ENCODE results near the gene SKIDA1.

SKIDA1 gene

DNA sequence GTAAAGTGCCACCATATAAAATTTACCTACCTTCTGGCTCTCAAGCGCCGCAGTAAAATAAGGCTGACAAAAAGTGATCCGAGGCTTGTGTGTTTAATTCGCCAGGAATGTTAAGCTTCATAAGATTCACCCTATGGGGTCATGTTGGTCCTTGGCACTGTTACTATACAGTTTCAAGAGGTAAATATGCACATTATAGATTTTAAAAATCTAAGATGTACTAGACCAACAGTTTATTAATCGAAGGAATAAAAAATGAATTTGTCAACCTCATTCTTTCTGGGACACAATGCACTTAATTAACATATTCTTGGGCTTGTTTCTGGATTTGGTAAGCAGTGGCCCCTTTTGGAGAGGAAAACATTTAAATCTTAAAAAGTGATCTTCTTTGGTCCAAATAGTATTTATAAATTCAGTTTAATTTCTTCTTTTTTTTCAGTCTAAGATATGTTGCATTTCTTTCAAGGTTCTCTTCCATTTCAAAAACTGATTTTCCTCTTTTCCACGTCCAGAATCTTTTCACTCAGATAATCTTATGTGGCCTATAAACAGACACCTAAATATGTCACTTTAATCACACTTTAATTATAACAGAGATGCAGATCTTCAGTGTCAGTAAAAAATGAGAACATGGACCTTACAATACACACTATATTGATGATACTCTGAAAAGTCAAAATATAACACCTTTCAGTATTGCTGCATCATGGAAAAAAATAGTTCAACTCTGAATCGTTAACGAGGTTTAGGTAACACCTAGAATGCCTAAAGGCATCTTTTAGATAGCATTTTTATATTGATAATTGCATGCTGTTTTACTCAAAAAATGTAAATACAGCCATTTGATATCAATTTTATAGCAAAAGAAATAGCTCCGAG, 3.8 kb upstream of the SKIDA1 start:
- DNase-seq (ENCODE audit: low read depth in 2 of 2) = no peak

DNA sequence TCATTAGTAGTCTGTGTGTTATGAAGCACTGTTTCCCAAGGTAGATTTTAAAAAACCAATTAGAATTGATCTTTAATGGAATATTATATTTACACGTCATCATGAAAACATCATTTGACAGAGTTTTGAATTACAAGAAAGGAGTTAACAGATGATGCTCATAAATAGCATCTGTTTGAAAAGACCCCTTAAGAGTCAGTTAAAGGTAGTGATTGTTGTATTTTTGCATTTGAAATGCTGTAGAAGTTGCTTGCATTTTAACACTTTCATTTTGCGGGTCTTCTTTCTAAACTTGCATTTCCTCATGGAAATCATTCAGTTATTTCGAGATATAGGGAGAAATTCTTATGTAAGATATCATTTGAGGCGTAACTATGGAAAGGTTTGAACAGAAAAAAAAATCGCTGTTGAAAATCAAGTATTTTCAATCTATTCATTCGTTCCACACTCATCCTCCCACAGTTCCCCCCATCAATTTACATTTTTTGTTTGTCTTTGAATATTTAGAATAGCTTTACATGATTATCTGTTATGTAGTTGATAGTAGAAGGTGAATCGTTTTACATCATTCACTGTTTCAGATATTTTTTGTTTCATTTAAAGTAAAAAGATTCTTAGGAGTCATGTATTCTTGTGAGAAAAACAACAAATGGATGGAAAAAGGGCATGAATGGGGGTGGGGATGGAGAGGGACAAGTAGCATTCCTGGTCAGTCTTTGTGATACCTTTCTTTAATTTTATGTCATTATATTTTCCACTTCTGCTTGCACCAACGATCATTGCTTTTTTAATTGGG, 3.0 kb upstream of the SKIDA1 start:
- no peak for DNase-seq (ENCODE audit: low read depth in 2 of 2)

DNA sequence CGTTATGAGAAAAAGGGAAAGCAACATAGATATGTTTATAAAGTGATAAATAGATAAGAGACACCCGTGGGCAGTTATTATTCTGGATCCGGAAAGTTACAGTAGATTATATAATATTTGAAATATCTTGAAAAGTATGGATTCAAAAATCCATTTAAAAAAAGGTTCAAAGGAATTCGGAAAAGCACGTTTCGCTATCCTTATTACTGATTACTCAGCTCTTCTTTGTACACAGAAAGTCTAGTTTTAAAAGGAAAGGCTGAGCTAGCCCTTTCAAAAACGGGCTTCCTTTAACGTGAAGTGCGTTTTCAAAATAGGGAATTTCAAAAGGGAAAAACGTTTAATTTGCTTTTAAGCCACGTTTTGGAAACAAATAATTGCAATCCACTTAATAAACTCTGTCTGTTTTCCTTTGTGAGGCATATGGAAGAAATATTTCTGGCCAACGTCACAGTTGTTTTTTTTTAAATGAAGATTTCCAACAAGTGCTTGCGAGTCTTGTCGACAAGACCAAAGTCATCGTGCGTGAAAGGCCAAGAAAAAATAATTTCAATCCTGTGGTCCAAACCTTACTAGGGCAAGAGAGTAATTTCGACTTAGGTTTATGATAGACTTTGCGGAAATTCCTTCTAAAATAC, 2.2 kb upstream of the SKIDA1 start:
- DNase-seq (ENCODE audit: low read depth in 2 of 2) = no peak

DNA sequence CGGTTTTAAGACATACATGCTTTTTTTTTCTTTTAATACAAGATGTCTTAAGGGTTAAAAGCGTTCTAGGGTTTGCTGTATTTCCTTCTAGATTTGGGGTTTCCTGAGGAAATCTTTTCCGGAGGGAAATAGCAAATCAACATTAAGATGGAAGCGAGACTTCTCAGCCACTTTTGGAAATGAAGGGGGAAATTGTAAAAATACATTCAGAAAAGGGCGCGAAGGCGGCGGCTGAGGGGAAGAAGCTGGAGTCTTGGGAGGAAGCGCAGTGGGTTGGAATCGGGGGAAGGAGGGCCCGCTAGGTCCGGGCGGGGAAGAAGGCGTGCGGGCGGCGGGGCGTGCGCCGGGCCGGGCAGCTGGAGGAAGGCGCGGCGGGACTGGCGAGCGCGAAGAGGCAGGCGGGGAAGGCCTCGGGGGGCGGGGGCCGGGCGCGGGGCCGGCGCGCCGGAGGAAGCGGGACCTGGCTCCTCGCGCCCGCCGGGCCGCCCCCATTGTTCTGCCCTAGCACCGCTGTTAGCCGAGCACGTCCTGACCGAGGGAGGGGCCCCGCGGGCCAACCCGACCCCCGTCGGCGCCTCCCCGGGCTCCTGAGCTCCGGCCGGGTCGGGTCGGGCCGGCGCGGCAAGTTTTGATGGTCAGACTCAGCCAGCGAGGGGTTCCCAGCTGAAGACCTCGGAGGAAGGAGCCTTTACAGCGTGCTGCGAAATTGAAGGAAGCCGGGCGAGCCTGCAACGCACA, 1.5 kb upstream of the SKIDA1 start:
- DNase-seq (ENCODE audit: low read depth in 2 of 2) = peak; percentile 16 to 36

DNA sequence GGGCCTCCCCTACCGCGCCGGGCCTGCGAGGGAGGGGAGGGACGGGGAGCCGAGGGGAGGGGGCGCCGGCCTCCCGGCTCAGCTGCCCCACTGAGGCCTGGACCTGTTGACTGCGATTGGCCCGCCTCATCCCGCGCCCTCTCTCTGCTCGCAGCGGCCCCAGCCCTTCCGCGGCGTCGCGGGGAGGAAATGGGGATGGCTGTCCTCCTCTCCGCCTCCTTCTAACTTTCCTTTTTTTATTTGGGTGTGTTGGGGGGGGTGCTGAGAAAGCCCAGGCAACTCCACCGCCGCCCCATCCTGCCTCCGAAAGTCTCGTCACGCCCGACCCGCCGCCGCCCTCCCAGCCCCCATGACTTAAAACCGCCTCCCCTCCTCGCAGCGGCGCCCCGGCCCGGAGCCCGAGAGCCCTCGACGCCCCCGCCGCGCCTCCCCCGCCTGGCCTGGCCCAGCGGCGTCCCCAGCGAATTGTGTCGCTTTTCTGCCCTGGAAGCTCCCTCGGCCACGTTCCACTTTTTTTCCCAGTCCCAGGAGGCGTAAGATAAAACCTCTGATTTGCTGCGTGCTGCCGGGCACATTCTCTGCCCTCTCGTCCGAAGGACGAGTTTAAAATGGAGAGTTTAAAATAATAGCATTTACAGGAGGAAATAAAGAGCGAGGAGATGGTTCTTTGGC, 842 bp upstream of the SKIDA1 start:
- peak; percentile 32 to 38 for DNase-seq (ENCODE audit: low read depth in 2 of 2)

DNA sequence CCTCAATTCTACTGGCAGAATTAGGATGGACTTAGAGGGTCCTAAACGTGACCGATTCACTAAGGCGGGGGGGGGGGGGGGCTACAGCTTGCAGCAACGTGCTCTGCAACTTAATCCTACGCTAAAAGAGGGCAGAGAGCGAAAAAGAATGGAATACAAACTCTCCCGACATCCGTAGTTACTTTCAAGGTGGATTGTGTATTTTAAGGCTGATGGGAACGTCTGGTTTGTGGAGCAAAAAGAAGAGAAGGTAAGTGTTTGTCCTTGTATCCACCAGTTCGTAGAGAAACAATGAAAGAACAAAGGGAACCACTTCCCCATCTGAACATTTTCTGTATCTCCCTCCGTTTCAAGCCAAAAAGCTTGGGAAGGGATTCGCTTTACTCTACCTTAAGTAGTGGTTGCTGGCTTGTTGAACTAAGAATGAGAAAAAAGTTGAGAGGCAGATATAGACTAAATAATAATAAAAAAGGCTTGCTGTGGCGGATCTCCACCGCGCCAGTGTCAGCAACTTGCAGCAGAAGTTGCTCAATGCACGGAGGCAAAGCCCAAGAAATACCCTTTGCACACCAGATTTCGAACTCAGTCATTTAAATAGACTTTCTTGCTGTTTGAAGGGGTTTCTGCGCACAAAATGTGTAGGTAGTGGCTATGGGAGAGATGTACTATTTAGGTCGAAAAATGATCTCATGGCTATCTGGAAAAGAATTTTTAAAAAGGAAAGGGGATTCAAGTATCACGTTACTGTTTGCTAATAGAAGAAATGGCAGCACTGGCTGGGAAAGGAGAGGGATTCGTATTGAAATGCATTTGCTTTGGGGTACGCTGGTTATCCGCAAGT, 736 bp downstream of the SKIDA1 start:
- DNase-seq (ENCODE audit: low read depth in 2 of 2) = no peak

DNA sequence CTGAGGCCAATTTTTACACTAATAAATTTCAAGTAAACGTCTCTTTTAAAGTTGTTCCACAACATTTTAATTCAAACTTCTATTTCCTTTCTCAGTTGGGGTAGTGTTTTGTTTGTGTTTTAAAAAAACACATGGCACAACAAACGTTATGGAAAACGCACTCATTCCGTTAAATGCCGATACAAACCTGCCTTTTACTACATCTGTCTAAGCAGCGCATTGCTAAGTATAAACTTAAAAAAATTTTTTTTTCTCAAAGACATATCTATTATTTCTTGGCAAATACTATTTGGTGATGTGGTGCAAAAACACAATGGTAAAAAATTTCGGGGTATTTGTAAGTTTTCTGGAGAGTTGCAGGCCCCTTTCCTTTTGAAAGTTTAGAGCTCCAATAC, 1.4 kb downstream of the SKIDA1 start:
- no peak for DNase-seq (ENCODE audit: low read depth in 2 of 2)

DNA sequence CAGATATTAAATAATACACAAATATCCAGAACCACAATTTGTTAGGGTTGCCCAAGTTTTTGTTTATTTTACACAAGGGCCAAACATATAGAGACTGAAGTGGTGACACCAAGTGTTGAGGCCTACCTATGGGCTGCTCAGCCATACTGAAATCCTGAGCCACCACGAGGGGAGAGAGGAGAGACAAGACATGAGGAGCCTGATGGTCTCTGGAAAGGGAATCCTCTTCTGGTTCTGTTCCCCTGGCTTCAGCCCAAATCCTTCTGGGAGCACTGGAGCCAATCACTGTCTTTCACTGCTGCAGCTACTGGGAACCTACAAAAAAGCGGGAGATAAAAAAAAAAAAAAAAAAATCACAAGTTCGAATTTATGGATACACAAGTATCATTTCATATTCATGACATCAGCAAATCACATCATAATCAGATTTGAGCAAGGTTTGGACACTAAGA, 1.9 kb downstream of the SKIDA1 start:
- DNase-seq (ENCODE audit: low read depth in 2 of 2) = no peak

DNA sequence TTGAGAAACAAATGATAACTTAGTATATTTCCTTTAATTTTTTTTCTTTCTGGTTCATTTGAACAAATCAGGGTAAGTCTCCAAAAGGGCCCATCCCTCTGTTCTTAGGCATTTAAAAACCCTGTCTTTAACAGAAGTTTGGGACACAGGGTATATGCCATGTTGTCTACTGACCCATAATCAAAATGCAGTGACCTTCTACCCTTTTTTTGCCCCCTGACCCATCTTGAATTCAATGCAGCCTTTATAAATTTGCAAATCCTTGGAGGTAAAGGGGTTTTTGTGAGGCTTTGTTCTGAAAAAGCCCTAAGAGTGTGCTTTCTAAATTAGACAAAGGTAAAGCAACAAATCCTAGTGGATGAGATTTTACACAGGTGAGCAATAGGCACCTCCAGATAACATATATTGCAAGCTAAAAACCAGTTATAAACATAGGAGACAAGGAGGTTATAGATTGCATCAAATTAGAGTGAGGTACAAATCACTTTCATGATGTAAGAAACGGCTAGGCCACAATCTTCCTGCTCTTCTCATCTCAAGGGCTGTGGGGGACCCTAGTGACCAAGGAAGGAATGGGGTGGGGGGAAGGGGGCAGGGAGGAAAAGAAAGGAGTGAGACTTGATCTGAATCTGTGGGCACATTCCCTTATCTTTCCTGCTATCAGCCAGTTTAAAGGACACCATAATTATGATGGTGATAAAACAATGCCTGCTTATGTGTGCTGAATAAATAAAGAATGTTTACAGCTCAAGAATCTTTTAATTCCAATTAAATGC, 2.7 kb downstream of the SKIDA1 start:
- DNase-seq (ENCODE audit: low read depth in 2 of 2) = no peak

DNA sequence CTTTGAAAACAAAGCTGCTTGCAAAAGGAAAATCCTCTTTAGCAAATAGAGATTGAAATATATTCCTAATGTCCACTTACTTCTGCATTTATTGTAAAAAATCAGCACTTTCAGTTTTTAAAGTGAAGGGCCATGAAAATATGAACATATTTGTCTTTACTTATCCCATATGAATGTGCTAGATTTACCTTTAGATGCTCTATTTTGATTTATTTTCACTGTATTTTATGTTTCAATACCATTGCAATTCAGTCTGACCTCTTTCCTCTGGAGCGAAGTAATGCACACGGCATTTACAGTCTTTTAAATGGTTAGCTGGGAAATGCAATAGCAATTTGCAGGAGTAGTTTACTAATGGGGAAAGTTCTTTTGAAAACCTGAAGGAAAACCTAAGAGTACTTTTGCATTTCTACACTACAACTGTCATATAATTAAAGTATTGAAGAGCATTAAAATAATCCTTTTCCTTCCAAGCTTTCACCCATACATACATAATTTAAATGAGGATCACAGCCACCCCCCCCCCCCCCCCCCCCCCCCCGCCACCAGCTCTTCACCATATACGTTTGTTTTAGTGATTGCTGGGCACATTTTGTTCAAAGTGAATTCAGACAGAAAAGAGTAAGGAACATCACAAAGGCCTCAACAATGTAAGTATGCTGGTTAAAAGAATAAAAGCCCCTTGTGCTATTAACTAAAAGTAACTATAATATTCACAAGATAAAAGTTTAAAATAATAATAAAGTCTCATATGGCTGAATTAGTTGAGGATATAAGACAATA, 3.5 kb downstream of the SKIDA1 start:
- no peak for DNase-seq (ENCODE audit: low read depth in 2 of 2)

DNA sequence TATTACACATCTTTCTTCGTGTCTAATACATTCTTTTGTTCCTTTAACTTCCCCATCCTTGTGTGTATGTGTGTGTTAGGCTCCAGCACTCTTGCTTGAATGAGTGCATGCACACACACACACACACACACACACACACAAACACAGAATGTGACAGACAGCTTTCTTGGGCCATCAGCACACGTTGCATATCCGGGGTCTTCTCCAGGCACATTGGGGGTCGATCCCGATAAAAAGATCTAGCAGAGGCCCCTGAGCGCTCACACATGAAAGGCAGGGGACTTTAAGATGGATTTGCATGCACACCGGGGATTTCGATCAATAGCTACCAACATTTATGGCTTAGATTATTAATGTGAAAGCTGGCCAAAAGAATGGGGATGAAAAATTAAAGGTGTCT, 4.5 kb downstream of the SKIDA1 start:
- no peak for DNase-seq (ENCODE audit: low read depth in 2 of 2)

DNA sequence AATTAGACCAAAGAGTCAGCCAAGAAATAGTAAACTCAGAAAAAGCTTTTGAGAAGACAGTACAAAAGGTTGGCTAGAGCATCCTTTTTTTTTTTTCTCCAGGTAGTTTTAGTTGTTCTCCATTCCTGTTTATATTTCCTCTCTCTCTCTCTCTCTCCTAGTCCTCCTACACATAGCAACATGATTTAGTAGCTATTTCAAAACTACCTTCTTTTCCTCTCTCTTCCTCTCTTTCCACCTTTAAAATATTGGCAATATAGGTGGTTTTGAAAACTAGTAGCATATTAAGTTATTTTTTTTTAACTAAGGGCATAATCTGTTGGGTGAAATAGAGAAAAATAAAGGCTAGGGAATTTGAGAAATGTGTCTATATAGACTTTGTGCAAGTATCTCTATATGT, 5.0 kb downstream of the SKIDA1 start:
- DNase-seq (ENCODE audit: low read depth in 2 of 2) = no peak

DNA sequence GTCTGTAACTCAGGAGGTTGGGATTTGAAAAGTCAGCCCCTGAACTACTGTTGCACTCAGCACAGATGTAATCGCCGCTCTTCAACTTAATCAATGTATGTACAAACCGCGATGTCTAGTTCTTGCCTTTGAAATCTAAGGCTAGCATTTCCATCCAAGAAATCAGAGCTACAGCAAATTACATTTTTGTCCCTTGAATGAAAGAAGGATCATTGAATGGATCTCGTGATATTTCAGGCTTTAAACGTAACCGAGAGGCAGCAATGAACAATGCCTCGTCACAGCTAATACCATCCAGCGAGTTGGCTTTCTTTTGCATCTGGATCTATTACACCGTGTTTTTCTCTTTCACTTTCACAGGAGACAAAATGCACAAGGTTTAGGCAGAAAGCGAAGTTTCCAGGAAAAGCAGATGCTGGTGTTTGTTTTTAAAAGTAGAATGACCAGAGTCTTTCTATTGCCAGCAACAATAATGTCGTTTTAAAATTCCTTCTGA, 5.5 kb downstream of the SKIDA1 start:
- no peak for DNase-seq (ENCODE audit: low read depth in 2 of 2)

DNA sequence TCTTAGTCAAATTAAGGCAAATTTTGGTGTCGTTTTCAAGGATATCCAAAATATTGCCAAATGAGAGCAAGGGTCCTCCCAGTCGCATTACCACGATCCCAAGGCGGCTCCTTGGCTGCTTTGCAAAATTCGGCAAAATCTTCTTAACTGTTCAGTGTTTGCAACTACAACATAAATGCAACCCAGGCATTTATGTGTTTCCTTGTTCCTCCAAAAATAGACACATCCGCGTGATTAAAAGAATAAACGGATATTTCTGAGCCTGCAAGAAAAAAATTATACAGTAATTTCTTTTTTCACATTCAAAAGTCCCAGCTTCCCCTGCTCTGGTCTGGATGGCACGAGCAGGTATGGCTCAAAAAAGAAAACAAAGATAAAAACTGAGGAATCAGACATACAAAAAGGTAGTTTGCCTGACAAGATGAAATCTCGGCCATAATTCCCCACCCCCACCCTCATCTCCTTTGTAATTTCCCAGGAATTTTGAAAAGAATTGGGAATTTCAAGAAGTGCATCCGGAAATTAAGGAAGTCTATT, 6.0 kb downstream of the SKIDA1 start:
- DNase-seq (ENCODE audit: low read depth in 2 of 2) = no peak

DNA sequence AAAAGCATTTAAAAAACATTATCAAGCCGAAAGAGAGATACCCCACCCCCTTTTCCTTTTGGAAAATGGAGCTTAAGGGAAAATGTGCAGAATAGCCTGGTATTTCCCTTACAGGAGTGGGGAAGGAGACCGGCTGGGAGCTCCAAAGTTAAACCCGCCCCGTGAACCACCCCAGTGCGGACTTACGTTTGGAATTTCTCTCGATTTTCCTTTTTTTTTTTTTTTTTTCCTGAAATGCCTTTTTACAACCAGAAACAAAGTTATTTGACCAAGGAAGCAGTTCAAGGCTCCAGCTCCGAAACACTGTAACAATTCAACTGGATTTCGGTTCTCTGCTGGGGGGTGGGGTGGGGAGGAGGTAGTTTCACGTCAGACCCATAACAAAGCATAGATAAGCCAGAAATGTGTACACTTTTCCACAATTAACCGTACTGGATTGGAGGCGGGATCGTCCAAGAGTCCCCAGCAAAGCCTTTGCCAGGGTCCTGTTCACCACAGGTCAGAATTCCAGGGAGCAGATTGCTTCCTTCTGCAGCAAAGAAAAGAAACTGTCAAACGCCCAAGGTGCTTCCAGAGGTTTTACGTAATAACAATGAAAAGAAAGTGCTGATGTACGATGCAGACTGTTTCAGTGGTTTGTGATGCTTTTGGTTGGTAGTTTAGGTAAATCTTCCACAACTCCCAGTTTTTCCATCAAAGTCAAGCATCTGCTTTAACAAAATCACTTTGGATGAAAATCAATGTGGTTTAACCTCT, 6.7 kb downstream of the SKIDA1 start:
- no peak for DNase-seq (ENCODE audit: low read depth in 2 of 2)

DNA sequence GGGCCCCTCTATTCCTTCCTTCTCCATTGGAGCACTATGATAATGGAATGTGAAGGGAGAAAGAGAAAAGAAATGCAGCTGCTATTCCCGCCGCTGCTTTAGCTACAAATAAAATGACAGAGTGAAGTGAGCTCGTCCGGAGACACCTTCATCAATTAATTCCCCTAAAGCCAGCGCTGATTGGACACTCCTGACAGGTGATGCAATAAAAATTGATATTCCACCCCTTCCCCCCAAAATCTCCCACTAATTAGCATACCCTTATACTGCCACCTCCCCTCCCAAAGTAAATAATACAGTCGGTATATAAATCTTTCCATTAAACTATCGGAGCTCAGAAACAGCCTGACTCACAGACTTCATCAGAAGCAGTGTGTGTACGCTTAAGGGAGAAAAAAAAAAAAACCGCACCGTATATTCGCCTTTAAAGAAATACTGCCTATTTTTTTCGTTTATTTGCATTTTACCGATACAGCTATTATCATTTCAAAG, 7.3 kb downstream of the SKIDA1 start:
- no peak for DNase-seq (ENCODE audit: low read depth in 2 of 2)
